Choroid plexus epithelial cell (primary cell): ENCODE results near the gene CRIM1.
A peak's percentile ranks its signal among the peaks of the same experiment; 100 is the strongest.

ENCODE experiments used
- DNase-seq: peaks from one replicate; pipeline ENCODE4 v3.0.0-alpha.2; 2010; ENCODE audit warnings: low read depth
- H3K4me3 ChIP-seq: 2 replicates; pipeline ENCODE4 v1.5.1; 2011; ENCODE audit warnings: low read depth, mild to moderate bottlenecking, control low read depth, low read length, moderate library complexity
- TF ChIP-seq, protein P1 (sequence below): conservative IDR thresholded peaks from 2 replicates; pipeline ENCODE4 v1.5.1; 2011; ENCODE audit warnings: low read depth, mild to moderate bottlenecking, control low read depth, inconsistent platforms, low read length, moderate library complexity

The CRIM1 gene

GRCh38 chr2:36385603-36386002 lies 30.0 kb downstream of the CRIM1 start:
- no peak overlapping the region for H3K4me3 ChIP-seq
- DNase-seq, result no peak
- TF ChIP-seq, protein P1, sequence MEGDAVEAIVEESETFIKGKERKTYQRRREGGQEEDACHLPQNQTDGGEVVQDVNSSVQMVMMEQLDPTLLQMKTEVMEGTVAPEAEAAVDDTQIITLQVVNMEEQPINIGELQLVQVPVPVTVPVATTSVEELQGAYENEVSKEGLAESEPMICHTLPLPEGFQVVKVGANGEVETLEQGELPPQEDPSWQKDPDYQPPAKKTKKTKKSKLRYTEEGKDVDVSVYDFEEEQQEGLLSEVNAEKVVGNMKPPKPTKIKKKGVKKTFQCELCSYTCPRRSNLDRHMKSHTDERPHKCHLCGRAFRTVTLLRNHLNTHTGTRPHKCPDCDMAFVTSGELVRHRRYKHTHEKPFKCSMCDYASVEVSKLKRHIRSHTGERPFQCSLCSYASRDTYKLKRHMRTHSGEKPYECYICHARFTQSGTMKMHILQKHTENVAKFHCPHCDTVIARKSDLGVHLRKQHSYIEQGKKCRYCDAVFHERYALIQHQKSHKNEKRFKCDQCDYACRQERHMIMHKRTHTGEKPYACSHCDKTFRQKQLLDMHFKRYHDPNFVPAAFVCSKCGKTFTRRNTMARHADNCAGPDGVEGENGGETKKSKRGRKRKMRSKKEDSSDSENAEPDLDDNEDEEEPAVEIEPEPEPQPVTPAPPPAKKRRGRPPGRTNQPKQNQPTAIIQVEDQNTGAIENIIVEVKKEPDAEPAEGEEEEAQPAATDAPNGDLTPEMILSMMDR, result no peak

- TF ChIP-seq, protein P1, result no peak
- no peak overlapping the region for H3K4me3 ChIP-seq
- peak; percentile 55 for DNase-seq
Measured at GRCh38 chr2:36387258-36387916, 31.8 kb downstream of the CRIM1 start.

DNA sequence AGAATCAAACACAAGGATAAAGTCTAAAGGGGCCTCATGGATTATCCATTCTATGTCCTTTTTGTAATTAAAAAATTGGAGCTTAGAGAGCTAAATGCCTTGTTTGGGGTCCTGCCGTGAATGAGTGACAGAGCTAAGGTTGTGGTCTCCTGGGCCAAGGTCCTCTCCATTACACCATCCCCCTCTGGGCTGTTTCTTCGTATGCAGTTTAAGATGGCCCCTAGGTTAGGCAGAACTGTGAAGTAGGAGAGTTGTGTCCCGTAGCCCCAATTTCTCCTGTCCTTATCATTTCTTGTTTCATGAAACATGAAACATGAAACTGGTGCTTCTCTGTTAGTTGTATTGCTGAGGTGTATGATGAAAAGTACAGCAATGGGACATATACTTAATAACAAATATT lies 32.9 kb downstream of the CRIM1 start:
- no peak for DNase-seq
- TF ChIP-seq, protein P1, result no peak
- H3K4me3 ChIP-seq, result no peak overlapping the region

DNA sequence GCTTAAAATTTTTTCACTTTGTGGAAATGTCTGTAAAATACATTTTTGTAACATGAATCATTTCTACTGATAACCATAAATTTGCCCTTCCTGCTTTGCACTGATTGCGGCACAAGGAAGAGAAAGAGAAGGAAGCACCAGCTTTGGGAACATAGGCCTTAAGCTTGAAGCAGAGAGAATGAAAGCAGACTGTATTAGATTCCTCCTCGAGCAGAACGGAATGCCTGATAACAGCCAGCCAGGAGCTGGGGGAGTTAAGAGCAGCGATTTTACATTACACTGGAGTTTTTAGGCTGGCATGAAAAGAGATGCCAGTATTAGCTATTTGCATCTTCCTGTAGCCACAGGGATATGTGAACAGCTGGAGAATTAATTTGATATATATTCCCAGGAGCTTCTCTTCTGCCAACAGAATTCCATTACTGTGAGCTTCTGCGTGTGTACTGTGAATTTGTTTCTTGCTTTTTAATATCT lies 33.5 kb downstream of the CRIM1 start:
- H3K4me3 ChIP-seq, result no peak overlapping the region
- TF ChIP-seq, protein P1, result no peak
- DNase-seq, result peak; percentile 70

GRCh38 chr2:36389577-36389976 lies 34.0 kb downstream of the CRIM1 start:
- no peak for DNase-seq
- TF ChIP-seq, protein P1, result no peak
- no peak overlapping the region for H3K4me3 ChIP-seq

- no peak for DNase-seq
- H3K4me3 ChIP-seq, result no peak overlapping the region
- TF ChIP-seq, protein P1, result no peak
Measured at GRCh38 chr2:36392571-36393255, 37.1 kb downstream of the CRIM1 start.
